Neuron (in vitro differentiated cells): ENCODE results near the gene CNST.
"Not testable (repeated sequence)": the region's sequence is repeated elsewhere in the genome, so short reads cannot be mapped to it uniquely, and the experiment has no call there.

Experiments
- H2AFZ ChIP-seq: one replicate; pipeline ENCODE4 v1.6.1; 2013; ENCODE audit warnings: low read depth, mild to moderate bottlenecking, inconsistent platforms, low read length, moderate library complexity
- H3K27me3 ChIP-seq: one replicate; pipeline ENCODE4 v1.6.1; 2013; ENCODE audit warnings: low read length; ENCODE audit not compliant: insufficient read depth
- H3K36me3 ChIP-seq: one replicate; pipeline ENCODE4 v1.6.1; 2013; ENCODE audit warnings: low read length; ENCODE audit not compliant: insufficient read depth
- H3K4me1 ChIP-seq: one replicate; pipeline ENCODE4 v1.6.1; 2013; ENCODE audit warnings: low read length; ENCODE audit not compliant: insufficient read depth
- H3K4me3 ChIP-seq: 2 replicates; pipeline ENCODE4 v1.5.1; 2013; ENCODE audit warnings: mild to moderate bottlenecking, low read length, moderate library complexity
- H3K9me3 ChIP-seq: one replicate; pipeline ENCODE4 v1.6.1; 2013; ENCODE audit warnings: low read length

The CNST gene

DNA sequence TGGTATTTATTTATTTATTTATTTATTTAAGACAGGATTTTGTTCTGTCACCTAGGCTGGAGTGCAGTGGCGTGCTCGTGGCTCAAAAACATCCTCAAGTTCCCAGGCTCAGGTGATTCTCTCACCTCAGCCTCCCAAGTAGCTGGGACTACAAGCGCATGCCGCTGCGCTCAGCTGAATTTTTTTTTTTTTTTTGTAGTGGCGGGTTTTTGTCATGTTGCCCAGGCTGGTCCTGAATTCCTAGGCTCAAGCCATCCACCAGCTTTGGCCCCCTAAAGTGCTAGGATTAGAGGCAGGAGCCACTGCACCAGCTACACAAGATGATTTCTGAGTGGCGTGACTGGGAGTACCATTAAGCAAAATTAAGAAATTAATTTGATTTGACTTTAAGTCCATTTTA, 31.7 kb downstream of the CNST start:
- Histone ChIP-seq H3K36me3 (peaks cover 2% of the 10 kb centered on the region), H3K4me1 (no peaks in the 10 kb centered on the region), H3K4me3 (no peak overlapping the region), H3K27me3 (no peaks in the 10 kb centered on the region), H3K9me3 (no peaks in the 10 kb centered on the region), H2AFZ (no peak overlapping the region)

- Histone ChIP-seq H3K4me3 (no peak overlapping the region), H3K36me3 (no peaks in the 10 kb centered on the region), H2AFZ (no peak overlapping the region), H3K4me1 (no peaks in the 10 kb centered on the region), H3K27me3 (no peaks in the 10 kb centered on the region), H3K9me3 (no peaks in the 10 kb centered on the region)
These were observed 33.1 kb downstream of the CNST start for GRCh38 chr1:246599315-246599714.

- Histone ChIP-seq H3K4me1 (no peaks in the 10 kb centered on the region), H2AFZ (no peak overlapping the region), H3K4me3 (no peak overlapping the region), H3K36me3 (no peaks in the 10 kb centered on the region), H3K9me3 (no peaks in the 10 kb centered on the region), H3K27me3 (no peaks in the 10 kb centered on the region)
These were observed 34.3 kb downstream of the CNST start for GRCh38 chr1:246600579-246600978.

DNA sequence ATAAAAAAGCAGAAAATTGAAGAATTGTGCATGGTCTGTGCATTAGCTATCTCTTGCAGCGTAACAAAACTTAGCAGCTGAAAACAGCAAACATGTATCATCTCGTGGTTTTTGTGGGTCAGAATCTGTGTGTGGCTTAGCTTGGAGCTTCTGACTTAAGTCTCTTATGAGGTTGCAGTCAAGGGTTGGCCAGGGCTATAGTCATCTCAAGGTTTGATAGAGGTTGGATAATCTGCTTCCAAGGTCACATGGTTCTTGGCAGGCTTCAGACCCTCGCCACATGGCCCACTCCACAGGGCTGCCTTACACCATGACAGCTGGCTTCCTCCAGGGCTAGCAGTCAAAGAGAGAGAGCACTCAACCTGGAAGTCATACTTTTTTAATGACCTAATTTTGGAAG, 35.9 kb downstream of the CNST start:
- Histone ChIP-seq H3K4me1 (no peaks in the 10 kb centered on the region), H3K27me3 (no peaks in the 10 kb centered on the region)

GRCh38 chr1:246605231-246605630, 39.0 kb downstream of the CNST start:
- H2AFZ ChIP-seq, H3K9me3 ChIP-seq, H3K27me3 ChIP-seq, H3K36me3 ChIP-seq, H3K4me1 ChIP-seq, H3K4me3 ChIP-seq: not testable (repeated sequence)

More for the DNA sequence above, 35.9 kb downstream of the CNST start:
- H3K9me3 ChIP-seq: peaks cover 2% of the 10 kb centered on the region
- no peak overlapping the region for H3K4me3 ChIP-seq
- H3K36me3 ChIP-seq: no peaks in the 10 kb centered on the region
- H2AFZ ChIP-seq: no peak overlapping the region

GRCh38 chr1:246607462-246607861, 41.2 kb downstream of the CNST start:
- no peaks in the 10 kb centered on the region for H3K36me3 ChIP-seq
- H3K9me3 ChIP-seq: peaks cover 2% of the 10 kb centered on the region
- no peaks in the 10 kb centered on the region for H3K4me1 ChIP-seq
- H2AFZ ChIP-seq: no peak overlapping the region
- H3K27me3 ChIP-seq: no peaks in the 10 kb centered on the region
- no peak overlapping the region for H3K4me3 ChIP-seq

GRCh38 chr1:246608616-246609376, 42.5 kb downstream of the CNST start:
- Histone ChIP-seq H3K27me3 (no peaks in the 10 kb centered on the region), H3K4me3 (no peak overlapping the region), H3K36me3 (no peaks in the 10 kb centered on the region), H3K9me3 (peaks cover 2% of the 10 kb centered on the region), H3K4me1 (no peaks in the 10 kb centered on the region), H2AFZ (no peak overlapping the region)

DNA sequence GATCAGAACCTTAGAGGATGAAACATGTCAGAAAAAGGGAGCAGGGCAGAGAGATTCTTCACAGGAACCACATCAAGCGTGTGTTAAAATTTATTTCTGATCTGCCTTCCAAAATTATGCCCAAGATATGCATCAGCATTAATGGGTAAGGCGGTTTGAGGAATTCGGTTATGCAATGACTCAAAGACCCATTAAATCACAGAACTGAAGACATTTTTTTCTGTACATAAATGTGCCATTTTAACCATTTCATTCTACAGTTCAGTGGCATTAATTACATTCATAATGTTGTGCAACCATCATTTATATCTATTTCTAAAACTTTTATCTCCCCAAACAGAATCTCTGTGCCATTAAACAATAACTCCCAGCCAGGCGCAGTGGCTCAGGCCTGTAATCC, 43.4 kb downstream of the CNST start:
- H3K4me1 ChIP-seq: no peaks in the 10 kb centered on the region
- no peaks in the 10 kb centered on the region for H3K27me3 ChIP-seq
- no peaks in the 10 kb centered on the region for H3K36me3 ChIP-seq
- H3K4me3 ChIP-seq: no peak overlapping the region
- H3K9me3 ChIP-seq: peaks cover 2% of the 10 kb centered on the region
- H2AFZ ChIP-seq: no peak overlapping the region

DNA sequence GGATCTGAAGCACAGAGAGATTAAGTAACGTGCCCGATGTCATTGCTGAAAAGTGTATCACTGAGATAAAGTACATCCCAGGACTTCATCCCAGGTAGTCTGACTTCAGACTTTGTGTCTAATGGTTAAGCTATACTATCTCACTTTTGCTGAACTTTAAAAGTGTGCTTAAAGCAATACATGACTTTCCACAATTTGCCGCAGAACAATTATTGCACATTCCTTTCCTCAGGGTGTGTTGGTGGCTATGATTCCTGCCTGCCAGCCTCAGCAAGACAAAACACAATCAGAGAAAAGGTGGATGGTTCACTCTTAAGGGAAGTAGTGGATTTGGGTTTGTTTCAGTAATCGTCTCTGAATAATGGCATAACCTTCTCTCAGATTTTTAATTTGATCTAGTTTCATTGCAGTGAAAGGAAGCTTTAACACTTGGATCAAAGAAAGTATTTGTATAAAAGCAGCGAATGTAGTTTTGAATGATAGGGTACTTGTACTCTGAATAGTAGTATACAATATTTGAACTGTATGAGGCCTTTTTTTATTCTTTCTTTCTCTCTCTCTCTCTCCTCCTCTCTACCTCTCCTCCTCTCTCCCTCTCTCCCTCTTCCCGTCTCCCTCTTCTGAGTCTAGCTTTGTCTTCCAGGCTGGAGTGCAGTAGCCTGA, 47.0 kb downstream of the CNST start:
- H2AFZ ChIP-seq: no peak overlapping the region
- no peaks in the 10 kb centered on the region for H3K9me3 ChIP-seq
- H3K4me3 ChIP-seq: no peak overlapping the region
- H3K27me3 ChIP-seq: no peaks in the 10 kb centered on the region
- no peaks in the 10 kb centered on the region for H3K36me3 ChIP-seq
- H3K4me1 ChIP-seq: no peaks in the 10 kb centered on the region

DNA sequence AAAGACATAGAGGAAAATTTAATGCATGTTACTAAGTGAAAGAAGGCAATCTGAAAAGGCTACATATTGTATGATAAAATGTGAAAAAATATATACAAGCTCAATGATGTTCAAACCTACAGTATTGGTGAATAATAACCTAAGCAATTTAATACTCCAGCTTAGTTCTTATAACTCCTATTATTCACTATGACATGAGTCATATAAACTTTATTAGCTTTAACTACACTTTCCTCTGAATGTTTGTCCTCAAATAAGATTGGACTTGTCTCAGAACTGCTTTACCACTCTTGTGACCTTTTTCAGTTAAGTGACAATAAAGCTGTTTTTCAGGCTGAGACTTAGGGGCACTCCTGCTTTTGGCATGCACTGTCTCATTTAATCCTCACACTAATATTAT, 50.9 kb downstream of the CNST start:
- Histone ChIP-seq H3K36me3 (peaks cover under 1% of the 10 kb centered on the region), H3K27me3 (no peaks in the 10 kb centered on the region), H2AFZ (no peak overlapping the region), H3K4me1 (no peaks in the 10 kb centered on the region), H3K9me3 (peaks cover 3% of the 10 kb centered on the region), H3K4me3 (no peak overlapping the region)

DNA sequence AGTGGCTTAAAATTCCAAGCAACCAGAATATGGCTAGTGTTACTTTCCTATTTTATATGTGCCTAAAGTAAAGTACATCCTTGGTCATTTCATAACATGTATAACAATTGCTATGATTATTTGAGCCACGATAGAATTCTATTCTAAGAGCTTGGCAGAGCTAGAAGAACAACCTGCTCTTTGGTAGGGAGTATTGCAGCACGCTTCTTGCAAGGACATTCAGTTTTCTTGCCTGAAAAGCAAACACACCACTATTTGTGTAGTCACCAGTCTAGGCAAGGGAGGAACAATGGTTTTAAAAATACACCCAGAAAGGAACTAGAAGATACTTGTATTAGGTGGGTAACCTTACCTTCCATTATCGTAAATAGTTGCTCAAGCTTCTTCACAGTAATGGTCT, 51.5 kb downstream of the CNST start:
- Histone ChIP-seq H3K9me3 (peaks cover 3% of the 10 kb centered on the region), H3K4me3 (no peak overlapping the region), H2AFZ (no peak overlapping the region), H3K27me3 (no peaks in the 10 kb centered on the region), H3K4me1 (no peaks in the 10 kb centered on the region), H3K36me3 (peaks cover 2% of the 10 kb centered on the region)

DNA sequence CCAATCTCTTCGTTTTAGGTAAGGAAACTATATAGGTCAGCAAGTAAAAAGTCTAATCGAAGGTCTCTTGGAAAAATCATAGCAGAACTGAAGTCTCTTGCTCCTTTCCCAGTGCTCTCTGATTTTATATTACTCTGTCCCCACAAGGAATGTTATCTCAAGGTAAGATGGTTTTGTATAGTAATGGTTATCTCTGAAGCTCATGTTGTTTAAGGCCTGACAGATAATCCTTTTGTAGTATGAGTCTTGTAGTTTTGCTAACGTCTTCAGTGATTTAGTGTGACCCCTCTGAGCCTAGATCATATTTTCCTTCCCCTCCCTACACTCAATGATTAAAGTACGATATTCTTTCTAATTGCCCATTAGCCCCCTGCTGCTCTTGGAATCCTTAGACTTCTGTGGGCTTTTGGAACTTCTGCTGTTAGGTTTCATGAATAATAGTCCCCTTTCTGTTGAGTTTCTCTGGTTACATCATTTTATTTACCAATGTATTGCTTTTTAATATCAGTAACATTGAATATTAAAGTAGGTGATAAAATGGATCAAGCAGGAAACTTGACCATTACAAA, 52.1 kb downstream of the CNST start:
- Histone ChIP-seq H3K27me3 (no peaks in the 10 kb centered on the region), H3K4me3 (no peak overlapping the region), H3K4me1 (no peaks in the 10 kb centered on the region), H3K36me3 (peaks cover 2% of the 10 kb centered on the region), H3K9me3 (peaks cover 3% of the 10 kb centered on the region), H2AFZ (no peak overlapping the region)

GRCh38 chr1:246622035-246622652, 55.9 kb downstream of the CNST start:
- Histone ChIP-seq H3K9me3 (peaks cover 3% of the 10 kb centered on the region), H3K36me3 (peaks cover 2% of the 10 kb centered on the region), H3K27me3 (no peaks in the 10 kb centered on the region), H3K4me3 (no peak overlapping the region), H3K4me1 (no peaks in the 10 kb centered on the region), H2AFZ (no peak overlapping the region)
